ENCODE measurements around the gene OR2AT4. TPM values are rescaled to one million over a fixed set of nuclear protein-coding genes. Genes with fewer than 3 reads are reported as not detected.

OR2AT4 gene
- total RNA-seq, 2 donors from 2014 or later, result not detected

GRCh38 chr11:75105462-75105925, 8.8 kb upstream of the OR2AT4 start:
- Mint-ChIP-seq H3K4me1 (no peaks in the 10 kb centered on the region), H3K27me3 (ENCODE audit: insufficient read depth) (no peaks in the 10 kb centered on the region), H3K27ac (no peak overlapping the region), H3K36me3 (ENCODE audit: low read depth) (no peaks in the 10 kb centered on the region), H3K4me3 (no peak overlapping the region), H3K9me3 (no peaks in the 10 kb centered on the region)
- H3K4me3 ChIP-seq (ENCODE audit: low read length), result no peak overlapping the region
- no peaks in the 10 kb centered on the region for H3K4me1 ChIP-seq (ENCODE audit: control insufficient read depth, insufficient read depth, low read length)
- no peaks in the 10 kb centered on the region for H3K27me3 ChIP-seq (ENCODE audit: control insufficient read depth, insufficient read depth, low read length, poor library complexity, severe bottlenecking)
- H3K27ac ChIP-seq (ENCODE audit: low read depth, low read length), result peak overlapping the region; percentile 10
- no peak for TF ChIP-seq CTCF (conservative IDR thresholded peaks at IDR 0.05)
- no peak overlapping the region for H3K9ac ChIP-seq (ENCODE audit: extremely low read depth, low read length, poor library complexity, severe bottlenecking)
- peak; percentile 90 for DNase-seq
- WGBS, 2 experiments (ENCODE audit: insufficient coverage in 1 of 2, insufficient read length in 1 of 2), result 68 to 75% methylated on average over 9 of the region's 9 CpGs
- H3K36me3 ChIP-seq (ENCODE audit: control insufficient read depth, insufficient read depth, low read length), result no peaks in the 10 kb centered on the region
- peaks cover 11% of the 10 kb centered on the region for H3K9me3 ChIP-seq (ENCODE audit: control insufficient read depth, low read length)

DNA sequence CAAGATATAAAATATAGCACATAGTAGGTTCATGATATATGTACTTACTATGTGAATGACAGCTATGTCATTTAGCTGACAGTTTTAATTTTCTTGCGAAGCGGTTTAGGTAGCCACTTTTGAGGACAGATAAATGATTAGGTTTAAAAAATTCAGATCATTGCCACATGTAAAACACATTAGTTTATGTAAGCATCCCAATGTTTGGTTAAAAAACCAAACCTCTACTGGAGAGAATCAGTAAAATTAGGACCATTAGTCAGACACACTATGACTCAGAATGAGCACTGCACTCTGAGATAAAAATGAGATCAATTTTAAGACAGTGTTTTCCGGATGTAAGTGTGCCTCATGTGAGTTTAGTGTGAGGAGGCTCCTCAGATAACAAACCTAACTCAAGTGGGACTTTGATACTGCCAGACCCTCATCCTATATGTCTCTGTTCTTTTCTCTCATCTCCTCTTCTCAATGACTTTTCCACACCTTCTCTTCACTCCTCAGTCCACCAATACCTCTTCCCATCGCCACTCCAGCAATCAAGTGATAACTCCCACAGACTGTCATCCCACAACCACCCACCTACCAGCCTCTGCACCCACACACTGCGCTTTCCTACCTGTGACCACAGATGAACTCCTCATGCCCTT, 6.8 kb upstream of the OR2AT4 start:
- Mint-ChIP-seq H3K4me1 (no peaks in the 10 kb centered on the region), H3K4me3 (no peak overlapping the region), H3K27me3 (ENCODE audit: insufficient read depth) (no peaks in the 10 kb centered on the region), H3K27ac (no peak overlapping the region), H3K36me3 (ENCODE audit: low read depth) (no peaks in the 10 kb centered on the region), H3K9me3 (peaks cover 4% of the 10 kb centered on the region)
- H3K4me1 ChIP-seq (ENCODE audit: control insufficient read depth, insufficient read depth, low read length), result no peaks in the 10 kb centered on the region
- no peaks in the 10 kb centered on the region for H3K27me3 ChIP-seq (ENCODE audit: control insufficient read depth, insufficient read depth, low read length, poor library complexity, severe bottlenecking)
- no peak for TF ChIP-seq CTCF (conservative IDR thresholded peaks at IDR 0.05)
- 73 to 92% methylated on average over 2 to 5 of the region's 5 CpGs for WGBS, 2 experiments (ENCODE audit: insufficient coverage in 1 of 2, insufficient read length in 1 of 2)
- H3K9me3 ChIP-seq (ENCODE audit: control insufficient read depth, low read length), result peaks cover 11% of the 10 kb centered on the region
- no peak overlapping the region for H3K4me3 ChIP-seq (ENCODE audit: low read length)
- DNase-seq, result no peak
- H3K27ac ChIP-seq (ENCODE audit: low read depth, low read length), result no peak overlapping the region
- no peaks in the 10 kb centered on the region for H3K36me3 ChIP-seq (ENCODE audit: control insufficient read depth, insufficient read depth, low read length)
- no peak overlapping the region for H3K9ac ChIP-seq (ENCODE audit: extremely low read depth, low read length, poor library complexity, severe bottlenecking)

- Mint-ChIP-seq H3K4me3 (no peak overlapping the region), H3K4me1 (no peaks in the 10 kb centered on the region), H3K36me3 (ENCODE audit: low read depth) (no peaks in the 10 kb centered on the region), H3K27ac (no peak overlapping the region), H3K9me3 (peaks cover 4% of the 10 kb centered on the region), H3K27me3 (ENCODE audit: insufficient read depth) (peaks cover under 1% of the 10 kb centered on the region)
- 72 to 94% methylated on average over 4 to 8 of the region's 8 CpGs for WGBS, 2 experiments (ENCODE audit: insufficient coverage in 1 of 2, insufficient read length in 1 of 2)
- Histone ChIP-seq H3K4me1 (ENCODE audit: control insufficient read depth, insufficient read depth, low read length) (no peaks in the 10 kb centered on the region), H3K9ac (ENCODE audit: extremely low read depth, low read length, poor library complexity, severe bottlenecking) (no peak overlapping the region), H3K36me3 (ENCODE audit: control insufficient read depth, insufficient read depth, low read length) (no peaks in the 10 kb centered on the region), H3K27ac (ENCODE audit: low read depth, low read length) (no peak overlapping the region), H3K9me3 (ENCODE audit: control insufficient read depth, low read length) (peaks cover 11% of the 10 kb centered on the region), H3K4me3 (ENCODE audit: low read length) (no peak overlapping the region), H3K27me3 (ENCODE audit: control insufficient read depth, insufficient read depth, low read length, poor library complexity, severe bottlenecking) (no peaks in the 10 kb centered on the region)
- no peak for DNase-seq
- no peak for TF ChIP-seq CTCF (conservative IDR thresholded peaks at IDR 0.05)
Observed at GRCh38 chr11:75101424-75102128, 4.9 kb upstream of the OR2AT4 start.

Measured in endodermal cell (in vitro differentiated cells).